HEK293 (cell line): ENCODE results near the gene TRMU.

ENCODE experiments used
- ATF2 ChIP-seq: fragments of 450-650 bp; formaldehyde crosslinking; IDR thresholded peaks from 2 replicates; pipeline ENCODE4 v1.5.1; 2016; ENCODE audit warnings: missing biosample characterization, missing genetic modification characterization, low read depth
- TCF7L2 ChIP-seq: IDR thresholded peaks from 2 replicates; pipeline ENCODE4 v1.6.1; 2011; ENCODE audit warnings: low read depth, mild to moderate bottlenecking, inconsistent platforms, low read length, moderate library complexity, borderline replicate concordance
- ZBTB21 ChIP-seq: fragments of 450-650 bp; formaldehyde crosslinking; IDR thresholded peaks from 2 replicates; pipeline ENCODE4 v1.5.1; 2017; ENCODE audit warnings: missing biosample characterization, missing genetic modification characterization
- ZBTB8A ChIP-seq: fragments of 450-650 bp; formaldehyde crosslinking; IDR thresholded peaks from 2 replicates; pipeline ENCODE4 v1.5.1; 2016; ENCODE audit warnings: missing biosample characterization, missing genetic modification characterization
- ZIC2 ChIP-seq: fragments of 450-650 bp; formaldehyde crosslinking; IDR thresholded peaks from 2 replicates; pipeline ENCODE4 v1.5.1; 2016; ENCODE audit warnings: missing biosample characterization, missing genetic modification characterization
- ZNF146 ChIP-seq: fragments of 450-650 bp; formaldehyde crosslinking; IDR thresholded peaks from 2 replicates; pipeline ENCODE4 v1.5.1; 2016; ENCODE audit warnings: missing biosample characterization, missing genetic modification characterization
- ZNF18 ChIP-seq: fragments of 450-650 bp; formaldehyde crosslinking; IDR thresholded peaks from 2 replicates; pipeline ENCODE4 v1.5.1; 2016; ENCODE audit warnings: missing biosample characterization, missing genetic modification characterization
- ZNF292 ChIP-seq: fragments of 450-650 bp; formaldehyde crosslinking; IDR thresholded peaks from 2 replicates; pipeline ENCODE4 v1.5.1; 2016; ENCODE audit warnings: low read depth, missing biosample characterization, missing genetic modification characterization, borderline replicate concordance
- ZNF311 ChIP-seq: fragments of 450-650 bp; formaldehyde crosslinking; IDR thresholded peaks from 2 replicates; pipeline ENCODE4 v1.5.1; 2017; ENCODE audit warnings: missing biosample characterization, missing genetic modification characterization, borderline replicate concordance
- ZNF776 ChIP-seq: fragments of 450-650 bp; formaldehyde crosslinking; IDR thresholded peaks from 2 replicates; pipeline ENCODE4 v1.5.0; 2017; ENCODE audit warnings: missing biosample characterization, missing genetic modification characterization, borderline replicate concordance
- TF ChIP-seq, protein P1 (sequence below): fragments of 450-650 bp; formaldehyde crosslinking; IDR thresholded peaks from 2 replicates; pipeline ENCODE4 v1.5.1; 2016; ENCODE audit warnings: missing biosample characterization, missing genetic modification characterization
- TF ChIP-seq, protein P2 (sequence below): fragments of 450-650 bp; formaldehyde crosslinking; IDR thresholded peaks from 2 replicates; pipeline ENCODE4 v1.5.1; 2016; ENCODE audit warnings: missing biosample characterization, missing genetic modification characterization

DNA sequence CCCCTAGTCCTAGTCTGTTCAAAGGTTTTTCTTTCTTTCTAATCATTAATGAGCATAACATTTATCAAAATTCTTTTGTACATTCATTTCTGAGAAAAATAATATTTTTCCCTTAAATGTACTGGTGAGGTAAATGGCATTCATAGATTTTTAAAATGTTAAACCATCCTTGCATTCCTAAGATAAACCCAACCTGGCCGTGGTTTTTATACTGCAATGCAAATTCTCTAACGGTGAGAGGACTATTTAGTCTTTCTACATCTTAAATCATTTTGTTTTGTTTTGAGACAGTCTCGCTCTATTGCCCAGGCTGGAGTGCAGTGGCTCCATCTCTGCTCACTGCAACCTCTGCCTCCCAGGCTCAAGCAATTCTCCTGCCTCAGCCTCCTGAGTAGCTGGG is 40.6 kb downstream of the TRMU start:
- TF ChIP-seq ATF2 (no peak), ZBTB21 (tag by site-specific recombination) (no peak), ZBTB8A (tag by site-specific recombination) (no peak), TCF7L2 (no peak), ZNF776 (tag by site-specific recombination) (no peak), ZNF311 (tag by site-specific recombination) (no peak), ZNF292 (tag by site-specific recombination) (no peak), ZIC2 (tag by site-specific recombination) (no peak), ZNF18 (tag by site-specific recombination) (no peak), ZNF146 (tag by site-specific recombination) (no peak)
- TF ChIP-seq, protein P1, sequence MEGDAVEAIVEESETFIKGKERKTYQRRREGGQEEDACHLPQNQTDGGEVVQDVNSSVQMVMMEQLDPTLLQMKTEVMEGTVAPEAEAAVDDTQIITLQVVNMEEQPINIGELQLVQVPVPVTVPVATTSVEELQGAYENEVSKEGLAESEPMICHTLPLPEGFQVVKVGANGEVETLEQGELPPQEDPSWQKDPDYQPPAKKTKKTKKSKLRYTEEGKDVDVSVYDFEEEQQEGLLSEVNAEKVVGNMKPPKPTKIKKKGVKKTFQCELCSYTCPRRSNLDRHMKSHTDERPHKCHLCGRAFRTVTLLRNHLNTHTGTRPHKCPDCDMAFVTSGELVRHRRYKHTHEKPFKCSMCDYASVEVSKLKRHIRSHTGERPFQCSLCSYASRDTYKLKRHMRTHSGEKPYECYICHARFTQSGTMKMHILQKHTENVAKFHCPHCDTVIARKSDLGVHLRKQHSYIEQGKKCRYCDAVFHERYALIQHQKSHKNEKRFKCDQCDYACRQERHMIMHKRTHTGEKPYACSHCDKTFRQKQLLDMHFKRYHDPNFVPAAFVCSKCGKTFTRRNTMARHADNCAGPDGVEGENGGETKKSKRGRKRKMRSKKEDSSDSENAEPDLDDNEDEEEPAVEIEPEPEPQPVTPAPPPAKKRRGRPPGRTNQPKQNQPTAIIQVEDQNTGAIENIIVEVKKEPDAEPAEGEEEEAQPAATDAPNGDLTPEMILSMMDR (tag by site-specific recombination) = no peak
- TF ChIP-seq, protein P2, sequence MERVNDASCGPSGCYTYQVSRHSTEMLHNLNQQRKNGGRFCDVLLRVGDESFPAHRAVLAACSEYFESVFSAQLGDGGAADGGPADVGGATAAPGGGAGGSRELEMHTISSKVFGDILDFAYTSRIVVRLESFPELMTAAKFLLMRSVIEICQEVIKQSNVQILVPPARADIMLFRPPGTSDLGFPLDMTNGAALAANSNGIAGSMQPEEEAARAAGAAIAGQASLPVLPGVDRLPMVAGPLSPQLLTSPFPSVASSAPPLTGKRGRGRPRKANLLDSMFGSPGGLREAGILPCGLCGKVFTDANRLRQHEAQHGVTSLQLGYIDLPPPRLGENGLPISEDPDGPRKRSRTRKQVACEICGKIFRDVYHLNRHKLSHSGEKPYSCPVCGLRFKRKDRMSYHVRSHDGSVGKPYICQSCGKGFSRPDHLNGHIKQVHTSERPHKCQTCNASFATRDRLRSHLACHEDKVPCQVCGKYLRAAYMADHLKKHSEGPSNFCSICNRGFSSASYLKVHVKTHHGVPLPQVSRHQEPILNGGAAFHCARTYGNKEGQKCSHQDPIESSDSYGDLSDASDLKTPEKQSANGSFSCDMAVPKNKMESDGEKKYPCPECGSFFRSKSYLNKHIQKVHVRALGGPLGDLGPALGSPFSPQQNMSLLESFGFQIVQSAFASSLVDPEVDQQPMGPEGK (tag by site-specific recombination) = no peak
